SU-DHL-6 (cell line): Measurements from ENCODE around the gene OSM.

Experiments used
- EZH2phosphoT487 ChIP-seq: fragments of 200-600 bp; sonication (generic), shearing (Covaris generic); conservative IDR thresholded peaks from 2 replicates; pipeline ENCODE4 v1.6.1; 2018; ENCODE audit warnings: mild to moderate bottlenecking, antibody characterized with exemption, low read length, moderate library complexity, mixed read lengths
- TF ChIP-seq, protein P1 (sequence below): fragments of 200-600 bp; sonication (generic); IDR thresholded peaks from one replicate; pipeline ENCODE4 v1.5.1; 2017; ENCODE audit warnings: antibody characterized with exemption, mild to moderate bottlenecking, low read length, moderate library complexity; ENCODE audit not compliant: insufficient read depth, poor library complexity, severe bottlenecking

DNA sequence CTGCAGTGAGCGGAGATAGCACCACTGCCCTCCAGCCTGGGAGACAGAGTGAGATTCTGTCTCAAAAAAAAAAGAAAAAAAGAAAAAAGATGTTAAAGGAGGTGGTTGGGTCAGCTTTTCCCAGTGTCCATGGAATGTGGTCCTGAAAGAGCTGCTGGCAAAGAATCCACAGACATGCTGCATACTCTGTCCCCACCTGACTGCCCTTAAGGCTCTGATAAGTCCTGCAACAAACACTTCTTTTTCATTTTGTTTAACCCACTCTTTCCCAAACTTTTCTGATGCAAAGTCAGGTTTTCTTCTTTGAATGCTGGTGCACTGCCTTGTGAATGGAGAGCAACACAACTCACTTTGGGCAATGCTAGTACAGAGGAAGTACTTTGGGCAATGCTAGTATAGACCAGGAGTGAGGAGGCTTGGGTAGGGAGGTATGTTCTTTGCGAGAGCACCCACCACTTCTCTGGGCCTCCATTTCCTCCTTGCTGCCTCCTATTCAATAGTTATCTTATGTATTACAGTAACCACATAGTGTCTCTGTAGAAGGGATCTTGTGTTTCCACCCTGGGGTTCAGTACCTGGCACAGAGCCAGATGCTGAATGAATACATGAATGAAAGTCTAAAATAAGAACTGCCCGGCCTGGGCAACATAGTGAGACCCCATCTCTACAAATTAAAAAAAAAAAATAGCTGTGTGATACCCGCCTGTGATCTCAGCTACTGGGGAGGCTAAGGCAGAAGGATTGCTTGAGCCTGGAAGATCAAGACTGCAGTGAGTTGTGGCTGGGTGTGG, 39.0 kb downstream of the OSM start:
- TF ChIP-seq, protein P1, sequence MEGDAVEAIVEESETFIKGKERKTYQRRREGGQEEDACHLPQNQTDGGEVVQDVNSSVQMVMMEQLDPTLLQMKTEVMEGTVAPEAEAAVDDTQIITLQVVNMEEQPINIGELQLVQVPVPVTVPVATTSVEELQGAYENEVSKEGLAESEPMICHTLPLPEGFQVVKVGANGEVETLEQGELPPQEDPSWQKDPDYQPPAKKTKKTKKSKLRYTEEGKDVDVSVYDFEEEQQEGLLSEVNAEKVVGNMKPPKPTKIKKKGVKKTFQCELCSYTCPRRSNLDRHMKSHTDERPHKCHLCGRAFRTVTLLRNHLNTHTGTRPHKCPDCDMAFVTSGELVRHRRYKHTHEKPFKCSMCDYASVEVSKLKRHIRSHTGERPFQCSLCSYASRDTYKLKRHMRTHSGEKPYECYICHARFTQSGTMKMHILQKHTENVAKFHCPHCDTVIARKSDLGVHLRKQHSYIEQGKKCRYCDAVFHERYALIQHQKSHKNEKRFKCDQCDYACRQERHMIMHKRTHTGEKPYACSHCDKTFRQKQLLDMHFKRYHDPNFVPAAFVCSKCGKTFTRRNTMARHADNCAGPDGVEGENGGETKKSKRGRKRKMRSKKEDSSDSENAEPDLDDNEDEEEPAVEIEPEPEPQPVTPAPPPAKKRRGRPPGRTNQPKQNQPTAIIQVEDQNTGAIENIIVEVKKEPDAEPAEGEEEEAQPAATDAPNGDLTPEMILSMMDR, result no peak
- TF ChIP-seq EZH2phosphoT487, result no peak
